ENCODE results near the gene CENPN.
A peak's percentile ranks its signal among the peaks of the same experiment; 100 is the strongest.

- TF ChIP-seq EP300 (IDR thresholded peaks at IDR 0.05), result no peak
- TF ChIP-seq CTCF (IDR thresholded peaks at IDR 0.05), result peak; percentile 49 to 70 (median 62)
Measured at GRCh38 chr16:81004646-81005353, 2.2 kb upstream of the CENPN start.

All from tibial nerve (tissue), 4 donors.